ENCODE measurements around the gene TMEM242.

GRCh38 chr6:157276134-157276532, 47.2 kb downstream of the TMEM242 start:
- no peak for TF ChIP-seq ZSCAN29 (IDR thresholded peaks at IDR 0.05)
- no peak for TF ChIP-seq WRNIP1 (IDR thresholded peaks at IDR 0.05; ENCODE audit: borderline replicate concordance, low read depth, low read length)
- TF ChIP-seq FOS (IDR thresholded peaks at IDR 0.05; ENCODE audit: borderline replicate concordance, extremely low read depth, insufficient read length): no peak
- no peak for TF ChIP-seq EED (IDR thresholded peaks at IDR 0.05; ENCODE audit: low read depth)
- TF ChIP-seq REST (IDR thresholded peaks at IDR 0.05; ENCODE audit: low read depth, low read length): no peak
- TF ChIP-seq EP300 (IDR thresholded peaks at IDR 0.05; ENCODE audit: borderline replicate concordance in 1 of 2, control insufficient read depth in 1 of 2, low read depth in 2 of 2, low read length in 2 of 2): no peak
- no peak for TF ChIP-seq CTCF (IDR thresholded peaks at IDR 0.05 in 2 of 3, conservative IDR thresholded peaks at IDR 0.05 in 1 of 3; ENCODE audit: control insufficient read depth in 2 of 3, extremely low read depth in 1 of 3, insufficient read depth in 1 of 3, low read depth in 3 of 3, low read length in 3 of 3)
